Large intestine (tissue), 3 donors: Measurements from ENCODE around the gene MYRIP. TPM values are rescaled to one million over a fixed set of nuclear protein-coding genes. Genes with fewer than 3 reads are reported as not detected.

Experiments used
- DNase-seq, 2 donors: peaks; one replicate each; pipeline versions ENCODE4 v3.0.0 to v3.0.0-alpha.2; 2013
- H3K27ac ChIP-seq: one replicate; pipeline ENCODE4 v1.5.1; 2013; ENCODE audit warnings: low read length
- H3K27me3 ChIP-seq: 2 replicates; pipeline ENCODE4 v1.6.1; 2013; ENCODE audit warnings: low read length; ENCODE audit not compliant: control insufficient read depth, insufficient read depth
- H3K36me3 ChIP-seq: 2 replicates; pipeline ENCODE4 v1.6.1; 2013; ENCODE audit warnings: low read length; ENCODE audit not compliant: control insufficient read depth, insufficient read depth
- H3K4me1 ChIP-seq: one replicate; pipeline ENCODE4 v1.6.1; 2013; ENCODE audit warnings: low read length; ENCODE audit not compliant: control insufficient read depth, insufficient read depth
- H3K4me3 ChIP-seq: one replicate; pipeline ENCODE4 v1.5.1; 2013; ENCODE audit warnings: low read length
- H3K9me3 ChIP-seq: one replicate; pipeline ENCODE4 v1.6.1; 2013; ENCODE audit warnings: mild to moderate bottlenecking, low read depth, low read length, moderate library complexity; ENCODE audit not compliant: control insufficient read depth
- WGBS: methylation state at CpG from one replicate; pipeline ENCODE4 v1.1.5; 2013; ENCODE audit warnings: low lambda C conversion rate; ENCODE audit not compliant: insufficient coverage; 5-methylcytosine and 5-hydroxymethylcytosine counted together
- polyA plus RNA-seq: library from polyadenylated mRNA; unstranded; fragments of 120-200 nt; gene quantifications from one replicate; pipeline ENCODE4 v1.2.1, GENCODE V29; 2013

Gene MYRIP
- polyA plus RNA-seq, 1 donor, result 3.1 TPM

DNA sequence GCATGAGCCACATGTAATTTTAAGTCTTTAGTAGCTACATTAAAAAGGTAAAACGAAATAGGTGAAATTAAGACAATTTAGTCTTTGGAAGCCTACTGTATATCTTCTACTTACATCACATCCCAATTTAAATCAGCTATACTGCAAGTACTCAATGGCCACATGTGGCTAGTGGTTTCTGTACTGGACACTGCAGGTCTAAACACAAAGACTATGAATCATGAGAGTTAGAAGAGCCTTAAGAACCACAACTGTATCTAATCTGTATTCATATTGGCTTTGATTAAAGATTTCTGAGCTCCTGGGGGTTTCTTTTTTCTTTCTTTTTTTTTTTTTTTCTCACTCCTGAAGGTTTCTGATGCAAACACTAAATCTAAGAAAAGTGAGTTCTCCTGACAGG is 497.8 kb downstream of the MYRIP start:
- Histone ChIP-seq H3K4me3 (no peak overlapping the region), H3K27me3 (no peaks in the 10 kb centered on the region), H3K27ac (no peak overlapping the region), H3K36me3 (peaks cover 7% of the 10 kb centered on the region), H3K4me1 (no peaks in the 10 kb centered on the region), H3K9me3 (no peaks in the 10 kb centered on the region)
- no peak for DNase-seq
- no CpG with 5 or more reads among the region's 1 CpG for WGBS

DNA sequence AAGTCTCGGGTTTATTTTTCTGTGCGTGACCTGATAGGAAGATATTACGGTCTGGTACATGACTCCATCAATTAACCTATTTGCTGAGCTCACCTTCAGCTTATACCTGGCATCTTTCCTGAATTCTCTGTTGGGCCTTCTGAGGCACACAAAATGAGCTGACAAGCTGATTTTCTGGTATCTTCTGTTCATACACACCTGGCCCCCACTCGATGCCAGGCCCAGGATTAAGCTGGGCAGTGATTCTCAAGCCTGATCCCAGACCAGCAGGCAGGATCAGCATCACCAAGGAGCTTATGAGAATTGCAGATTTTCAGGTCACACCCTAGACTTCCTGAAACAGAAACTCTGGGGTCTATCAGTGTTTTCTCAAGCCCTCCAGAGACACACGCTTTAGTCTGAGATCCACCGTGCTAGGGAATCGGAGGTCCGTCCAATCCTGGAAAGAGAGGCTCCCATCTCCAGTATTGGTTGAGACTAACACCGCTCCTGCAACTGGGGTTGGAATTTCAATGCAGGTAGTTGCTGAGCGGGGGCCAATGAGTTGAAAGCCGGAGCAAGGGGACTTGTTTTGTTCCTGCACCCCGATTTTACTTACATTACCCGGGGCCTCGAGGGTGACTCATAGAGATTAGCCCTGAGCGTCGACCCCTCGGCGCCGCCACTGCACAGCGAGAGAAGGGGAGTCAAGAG is 499.5 kb downstream of the MYRIP start:
- H3K27me3 ChIP-seq, result no peaks in the 10 kb centered on the region
- H3K36me3 ChIP-seq, result peaks cover 21% of the 10 kb centered on the region
- DNase-seq, result no peak
- peak overlapping the region; percentile 75 for H3K27ac ChIP-seq
- H3K4me3 ChIP-seq, result peak overlapping the region; percentile 54
- no CpG with 5 or more reads among the region's 20 CpGs for WGBS
- no peaks in the 10 kb centered on the region for H3K4me1 ChIP-seq
- no peaks in the 10 kb centered on the region for H3K9me3 ChIP-seq

DNA sequence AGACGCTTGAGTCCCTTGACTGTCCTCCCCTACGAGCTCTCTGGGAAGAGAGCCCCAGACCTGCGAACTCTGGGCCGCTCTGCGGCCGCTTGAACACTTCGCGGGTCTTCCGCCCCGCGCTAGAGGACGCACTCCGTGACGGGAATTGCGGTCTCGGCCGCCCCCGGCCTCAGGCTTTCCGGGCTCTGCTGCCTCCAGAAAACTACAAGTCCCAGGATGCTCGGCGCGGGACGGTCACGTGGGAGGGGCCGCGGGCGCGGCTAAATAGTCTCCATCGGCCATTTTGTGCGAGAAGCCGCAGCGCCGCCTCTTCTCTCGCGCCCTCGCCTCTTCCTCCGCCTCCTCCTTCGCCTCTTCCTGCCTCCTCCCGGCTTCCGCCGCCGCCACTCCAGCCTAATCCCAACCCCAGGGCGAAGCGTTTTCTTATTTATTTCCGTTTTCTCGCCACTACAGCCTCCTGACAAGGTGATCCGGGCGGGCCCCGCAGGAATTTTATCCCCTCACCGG is 500.1 kb downstream of the MYRIP start, which contains the start of gene EIF1B:
TSS of gene EIF1B (plus strand) at position 290 of the 507 bp plus-strand sequence. CDS start 235 bp downstream, outside the sequence.
- H3K27me3 ChIP-seq, result no peaks in the 10 kb centered on the region
- H3K36me3 ChIP-seq, result peaks cover 21% of the 10 kb centered on the region
- peak within 1 kb of the TSS; percentile 93 for H3K27ac ChIP-seq
- H3K9me3 ChIP-seq, result no peaks in the 10 kb centered on the region
- H3K4me1 ChIP-seq, result no peaks in the 10 kb centered on the region
- H3K4me3 ChIP-seq, result peak within 1 kb of the TSS; percentile 94
- peak; percentile 99 for DNase-seq
- 3% methylated on average over 8 of the region's 50 CpGs for WGBS
